Heart left ventricle (tissue), 13 donors: ENCODE results near the gene SH3PXD2A.

Experiments used
- CTCF ChIP-seq, 12 donors: fragments of 200-600 bp; sonication (generic) in 4 of 12; IDR thresholded peaks; one replicate each; pipeline versions ENCODE4 v1.5.0 to v1.8.0; 2018 to 2022; ENCODE audit warnings: antibody characterized with exemption in 12 of 12, mild to moderate bottlenecking in 5 of 12
- POLR2A ChIP-seq, 2 donors: fragments of 450-650 bp; IDR thresholded peaks; one replicate each; pipeline ENCODE4 v1.6.1; 2017; ENCODE audit warnings: antibody characterized with exemption in 2 of 2, mild to moderate bottlenecking in 2 of 2, moderate library complexity in 2 of 2
- donor health status: ischemic (EF 13 %, LVEDD 7.1; RV severe dilation, severe dysfunction).
- donor health status: DM: no; HTN: yes; CAD: no.
- donor health status: DM: no; HTN: no; CAD: no.
- donor health status: ischemic (EF 25% LVEDD 6.9; RV normal size, moderate dysfunction).
- donor health status: ischemic (EF 25% LVEDD 5.7; RV mildly dilated, moderate dysfunction).
- donor health status: ischemic (EF 35%, LVEDD 5.7; RV mildly dilated, moderate dysfunction).
- donor health status: nonischemic (EF 11% LVEDD 7.7; RV severe dilation, severe dysfunction).
- donor health status: DM: yes; HTN: yes; CAD: no.
- donor health status: PGD.
- donor health status: ischemic (EF 29% LVEDD 5.4; RV normal size, mild dysfunction).
- donor health status: nonischemic (EF 23%, LVEDD 6.1; RV moderate dilation, normal function).

- TF ChIP-seq CTCF (IDR thresholded peaks at IDR 0.05) (no peak), POLR2A (IDR thresholded peaks at IDR 0.05) (no peak)
These were observed 188.6 kb downstream of the SH3PXD2A start for GRCh38 chr10:103666762-103667150.
